Ovary (tissue), 9 donors: Measurements from ENCODE around the gene ANKFN1. TPM values are rescaled to one million over a fixed set of nuclear protein-coding genes. Genes with fewer than 3 reads are reported as not detected.

Experiments
- DNase-seq, 5 donors: peaks; one replicate each; pipeline ENCODE4 v3.0.0-alpha.2; 2019 to 2020
- H3K27ac ChIP-seq, 2 donors: fragments of 200-600 bp; one replicate each; pipeline versions ENCODE4 v1.5.1 to v1.8.0; 2019 to 2022
- H3K27me3 ChIP-seq: fragments of 200-600 bp; one replicate; pipeline ENCODE4 v1.8.0; 2022
- H3K36me3 ChIP-seq: fragments of 200-600 bp; sonication (generic); one replicate; pipeline ENCODE4 v1.5.1; 2019
- H3K4me1 ChIP-seq: one replicate; pipeline ENCODE4 v1.8.1; 2013; ENCODE audit warnings: mild to moderate bottlenecking, moderate library complexity; ENCODE audit not compliant: insufficient read depth
- H3K4me3 ChIP-seq: fragments of 200-600 bp; sonication (generic); one replicate; pipeline ENCODE4 v1.5.1; 2017
- H3K9me3 ChIP-seq, 2 donors: fragments of 200-600 bp in 1 of 2; sonication (generic) in 1 of 2; one replicate each; pipeline versions ENCODE4 v1.5.1 to v1.8.1; 2013 to 2019; ENCODE audit warnings: mild to moderate bottlenecking in 1 of 2, moderate library complexity in 1 of 2
- EP300 ChIP-seq: sonication (generic); formaldehyde crosslinking; IDR thresholded peaks from one replicate; pipeline ENCODE4 v1.6.1; 2017; ENCODE audit warnings: antibody characterized with exemption
- POLR2A ChIP-seq: fragments of 450-650 bp; IDR thresholded peaks from one replicate; pipeline ENCODE4 v1.6.1; 2017; ENCODE audit warnings: antibody characterized with exemption, mild to moderate bottlenecking, moderate library complexity
- WGBS, 3 donors: extraction: QIAGEN DNeasy Blood & Tissue Kit in 1 of 3; methylation state at CpG; one replicate each; pipeline versions ENCODE4 v1.1.5 to v1.1.7; 2013 to 2017; 5-methylcytosine and 5-hydroxymethylcytosine counted together
- intact Hi-C, 4 donors: fragments of 100-400 bp; cut with DNase I; formaldehyde crosslinking; loops; one replicate each; pipeline versions ENCODE4 v1.11.0 to v1.15.1; 2022 to 2023
- polyA plus RNA-seq, 2 donors: library from polyadenylated mRNA; stranded (reverse); fragments of 200-250 nt in 1 of 2; fragments of 350-450 nt in 1 of 2; fragmentation: Illumina TruSeq in 1 of 2; extraction: RNeasy Lipid Tissue Mini Kit (QIAGEN cat#74804) in 1 of 2; gene quantifications; one replicate each; pipeline ENCODE4 v1.2.3, GENCODE V29; 2013 to 2014
- total RNA-seq, 7 donors: library from RNA; depleted of rRNA in 2 of 7; stranded (reverse); fragments of >200 nt in 2 of 7; fragmentation: NEBNext Ultra II Directional in 3 of 7; extraction: Animal tissue kit (Norgen Biotek cat#: 25700) in 3 of 7; gene quantifications; one replicate each; pipeline versions ENCODE4 v1.1.0 to v1.2.4, GENCODE V29; 2016 to 2023
- TF ChIP-seq, protein P1 (sequence below), 3 donors: fragments of 450-650 bp in 2 of 3; fragments of 200-600 bp in 1 of 3; IDR thresholded peaks; one replicate each; pipeline versions ENCODE4 v1.5.1 to v1.8.0; 2016 to 2022; ENCODE audit warnings: antibody characterized with exemption in 3 of 3, mild to moderate bottlenecking in 1 of 3
- donor health status: DM: no; HTN: no; CAD: no; lungs with moderate emphysema.
- donor health status: DM: no; HTN: no; CAD: no.
- donor health status: Bipolar disorder and iron deficiency.
- donor health status: DM: yes; HTN: yes; CAD: no.
- donor health status: DM: no; HTN: no; CAD: no.
- donor health status: DM: yes; HTN: yes; CAD: no.

Gene ANKFN1
- total and polyA plus RNA-seq, 9 donors = 0.02 to 4.4 (median 0.54) TPM; not detected in 3

GRCh38 chr17:56320443-56320842 is 167.2 kb downstream of the ANKFN1 start:
- intact Hi-C loops = no loop called here
- Histone ChIP-seq H3K9me3 (no peaks in the 10 kb centered on the region), H3K4me3 (no peak overlapping the region), H3K36me3 (no peaks in the 10 kb centered on the region), H3K27me3 (no peaks in the 10 kb centered on the region), H3K4me1 (no peaks in the 10 kb centered on the region), H3K27ac (no peak overlapping the region)
- TF ChIP-seq POLR2A = no peak
- TF ChIP-seq, protein P1, sequence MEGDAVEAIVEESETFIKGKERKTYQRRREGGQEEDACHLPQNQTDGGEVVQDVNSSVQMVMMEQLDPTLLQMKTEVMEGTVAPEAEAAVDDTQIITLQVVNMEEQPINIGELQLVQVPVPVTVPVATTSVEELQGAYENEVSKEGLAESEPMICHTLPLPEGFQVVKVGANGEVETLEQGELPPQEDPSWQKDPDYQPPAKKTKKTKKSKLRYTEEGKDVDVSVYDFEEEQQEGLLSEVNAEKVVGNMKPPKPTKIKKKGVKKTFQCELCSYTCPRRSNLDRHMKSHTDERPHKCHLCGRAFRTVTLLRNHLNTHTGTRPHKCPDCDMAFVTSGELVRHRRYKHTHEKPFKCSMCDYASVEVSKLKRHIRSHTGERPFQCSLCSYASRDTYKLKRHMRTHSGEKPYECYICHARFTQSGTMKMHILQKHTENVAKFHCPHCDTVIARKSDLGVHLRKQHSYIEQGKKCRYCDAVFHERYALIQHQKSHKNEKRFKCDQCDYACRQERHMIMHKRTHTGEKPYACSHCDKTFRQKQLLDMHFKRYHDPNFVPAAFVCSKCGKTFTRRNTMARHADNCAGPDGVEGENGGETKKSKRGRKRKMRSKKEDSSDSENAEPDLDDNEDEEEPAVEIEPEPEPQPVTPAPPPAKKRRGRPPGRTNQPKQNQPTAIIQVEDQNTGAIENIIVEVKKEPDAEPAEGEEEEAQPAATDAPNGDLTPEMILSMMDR (IDR thresholded peaks at IDR 0.05) = no peak
- no peak for TF ChIP-seq EP300
- no peak for DNase-seq
- WGBS, 3 donors = 17 to 28% (median 20%) methylated on average over 7 of the region's 7 CpGs

DNA sequence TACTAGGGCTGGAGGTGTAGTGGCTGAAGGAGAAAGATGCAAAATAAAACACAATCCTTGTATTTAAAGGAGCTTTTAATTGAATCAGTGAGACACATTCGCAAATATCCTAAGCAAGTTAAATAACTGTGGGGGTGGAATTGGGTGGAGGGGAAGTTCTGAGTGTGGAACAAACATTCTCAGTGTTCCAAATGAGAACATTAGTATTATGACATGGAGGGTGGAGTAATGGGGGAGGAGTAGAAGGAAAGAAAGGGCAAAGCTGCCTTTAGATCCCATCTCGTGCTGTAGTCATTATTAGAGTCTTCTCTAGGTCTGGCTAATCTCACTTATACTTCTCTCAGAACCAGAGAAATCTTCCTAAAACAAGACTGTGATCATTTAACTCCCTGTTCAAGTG is 169.7 kb downstream of the ANKFN1 start:
- DNase-seq = no peak
- intact Hi-C loops = no loop called here
- no peaks in the 10 kb centered on the region for H3K27me3 ChIP-seq
- H3K4me3 ChIP-seq = no peak overlapping the region
- no peak for TF ChIP-seq EP300
- TF ChIP-seq POLR2A = no peak
- TF ChIP-seq, protein P1 (IDR thresholded peaks at IDR 0.05) = no peak
- no peak overlapping the region for H3K27ac ChIP-seq
- H3K36me3 ChIP-seq = no peaks in the 10 kb centered on the region
- WGBS, 3 donors = 49 to 60% (median 51%) methylated on average over 2 of the region's 2 CpGs
- no peaks in the 10 kb centered on the region for H3K9me3 ChIP-seq
- no peaks in the 10 kb centered on the region for H3K4me1 ChIP-seq

- no peak overlapping the region for H3K27ac ChIP-seq
- no peaks in the 10 kb centered on the region for H3K27me3 ChIP-seq
- no peaks in the 10 kb centered on the region for H3K4me1 ChIP-seq
- TF ChIP-seq EP300 (no peak), POLR2A (no peak)
- TF ChIP-seq, protein P1 (IDR thresholded peaks at IDR 0.05) = no peak
- H3K36me3 ChIP-seq = no peaks in the 10 kb centered on the region
- no peaks in the 10 kb centered on the region for H3K9me3 ChIP-seq
- H3K4me3 ChIP-seq = no peak overlapping the region
- DNase-seq = no peak
- intact Hi-C loops = no loop called here
- 45 to 52% (median 46%) methylated on average over 3 of the region's 3 CpGs for WGBS, 3 donors
Measured at GRCh38 chr17:56324676-56325075, 171.4 kb downstream of the ANKFN1 start.

DNA sequence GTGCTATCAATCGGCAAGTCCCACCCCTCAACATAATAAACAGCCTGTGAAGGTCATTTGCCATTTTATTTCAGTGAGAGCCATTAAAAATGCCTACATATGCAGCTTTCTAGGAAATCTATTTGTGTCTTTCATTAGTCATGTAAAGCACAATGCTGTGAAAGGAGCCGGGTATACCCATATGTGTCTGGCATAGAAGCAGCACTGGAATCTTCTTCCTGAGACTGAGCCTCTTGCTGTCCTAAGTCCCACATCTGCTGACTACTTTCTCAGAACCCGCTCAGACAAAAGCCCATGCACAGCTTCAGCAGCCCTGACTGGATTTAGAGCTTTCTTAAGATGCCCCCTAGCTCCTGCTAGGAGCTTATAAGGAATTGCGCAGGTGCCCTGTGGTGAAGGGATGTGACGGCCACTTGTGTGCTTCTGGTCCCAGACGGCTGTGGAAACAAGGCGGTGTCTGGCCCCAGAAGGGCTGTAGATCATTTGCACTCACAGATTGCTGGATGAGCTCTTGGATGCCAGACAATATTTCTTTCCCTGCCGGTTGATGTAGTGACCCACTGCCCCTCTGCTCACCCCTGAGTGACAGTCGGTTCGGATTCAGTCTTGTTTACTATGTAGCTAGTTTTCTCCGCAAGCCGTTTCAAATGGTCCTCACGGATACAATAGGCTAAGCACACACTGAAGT is 172.2 kb downstream of the ANKFN1 start:
- intact Hi-C loops = no loop called here
- Histone ChIP-seq H3K4me1 (no peaks in the 10 kb centered on the region), H3K27ac (no peak overlapping the region), H3K9me3 (no peaks in the 10 kb centered on the region), H3K27me3 (no peaks in the 10 kb centered on the region), H3K4me3 (no peak overlapping the region), H3K36me3 (no peaks in the 10 kb centered on the region)
- 26 to 40% (median 31%) methylated on average over 13 of the region's 13 CpGs for WGBS, 3 donors
- no peak for TF ChIP-seq POLR2A
- TF ChIP-seq, protein P1 (IDR thresholded peaks at IDR 0.05) = no peak
- TF ChIP-seq EP300 = no peak
- DNase-seq = no peak
